PFSK-1 (cell line): Measurements from ENCODE around the gene CAMSAP2. TPM values are rescaled to one million over a fixed set of nuclear protein-coding genes. Genes with fewer than 3 reads are reported as not detected.

ENCODE experiments used
- FOXP2 ChIP-seq: optimal IDR thresholded peaks from 2 replicates; pipeline ENCODE3; 2011; ENCODE audit warnings: borderline replicate concordance, control low read depth, inconsistent platforms; ENCODE audit not compliant: insufficient read depth; ENCODE audit errors: extremely low read length, extremely low read depth
- POLR2AphosphoS5 ChIP-seq: IDR thresholded peaks from 2 replicates; pipeline ENCODE4 v1.6.1; 2012; ENCODE audit warnings: low read depth, mild to moderate bottlenecking, control low read depth, low read length, moderate library complexity
- SIN3A ChIP-seq: IDR thresholded peaks from 2 replicates; pipeline ENCODE4 v1.6.1; 2012; ENCODE audit warnings: mild to moderate bottlenecking, low read length, moderate library complexity, borderline replicate concordance; ENCODE audit not compliant: insufficient read depth
- TAF1 ChIP-seq: IDR thresholded peaks from 2 replicates; pipeline ENCODE4 v1.6.1; 2012; ENCODE audit warnings: low read length, control low read depth, borderline replicate concordance; ENCODE audit not compliant: insufficient read depth
- polyA plus RNA-seq: library from polyadenylated mRNA; unstranded; fragments of >200 nt; gene quantifications from one replicate; pipeline ENCODE4 v1.2.1, GENCODE V29; 2012; ENCODE audit warnings: low read depth, missing spikeins; ENCODE audit not compliant: insufficient read length
- TF ChIP-seq, protein P1 (sequence below), 2 experiments: IDR thresholded peaks; 2 replicates each; pipeline versions ENCODE4 v1.6.1 to v1.8.0; 2011 to 2012; ENCODE audit warnings: low read depth in 2 of 2, low read length in 2 of 2, control low read depth in 1 of 2, inconsistent platforms in 1 of 2, mild to moderate bottlenecking in 1 of 2, moderate library complexity in 1 of 2; ENCODE audit not compliant: insufficient read depth in 1 of 2

Gene CAMSAP2, protein sequence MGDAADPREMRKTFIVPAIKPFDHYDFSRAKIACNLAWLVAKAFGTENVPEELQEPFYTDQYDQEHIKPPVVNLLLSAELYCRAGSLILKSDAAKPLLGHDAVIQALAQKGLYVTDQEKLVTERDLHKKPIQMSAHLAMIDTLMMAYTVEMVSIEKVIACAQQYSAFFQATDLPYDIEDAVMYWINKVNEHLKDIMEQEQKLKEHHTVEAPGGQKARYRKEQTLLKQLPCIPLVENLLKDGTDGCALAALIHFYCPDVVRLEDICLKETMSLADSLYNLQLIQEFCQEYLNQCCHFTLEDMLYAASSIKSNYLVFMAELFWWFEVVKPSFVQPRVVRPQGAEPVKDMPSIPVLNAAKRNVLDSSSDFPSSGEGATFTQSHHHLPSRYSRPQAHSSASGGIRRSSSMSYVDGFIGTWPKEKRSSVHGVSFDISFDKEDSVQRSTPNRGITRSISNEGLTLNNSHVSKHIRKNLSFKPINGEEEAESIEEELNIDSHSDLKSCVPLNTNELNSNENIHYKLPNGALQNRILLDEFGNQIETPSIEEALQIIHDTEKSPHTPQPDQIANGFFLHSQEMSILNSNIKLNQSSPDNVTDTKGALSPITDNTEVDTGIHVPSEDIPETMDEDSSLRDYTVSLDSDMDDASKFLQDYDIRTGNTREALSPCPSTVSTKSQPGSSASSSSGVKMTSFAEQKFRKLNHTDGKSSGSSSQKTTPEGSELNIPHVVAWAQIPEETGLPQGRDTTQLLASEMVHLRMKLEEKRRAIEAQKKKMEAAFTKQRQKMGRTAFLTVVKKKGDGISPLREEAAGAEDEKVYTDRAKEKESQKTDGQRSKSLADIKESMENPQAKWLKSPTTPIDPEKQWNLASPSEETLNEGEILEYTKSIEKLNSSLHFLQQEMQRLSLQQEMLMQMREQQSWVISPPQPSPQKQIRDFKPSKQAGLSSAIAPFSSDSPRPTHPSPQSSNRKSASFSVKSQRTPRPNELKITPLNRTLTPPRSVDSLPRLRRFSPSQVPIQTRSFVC (N-terminal part only)
- 8.6 TPM for polyA plus RNA-seq

DNA sequence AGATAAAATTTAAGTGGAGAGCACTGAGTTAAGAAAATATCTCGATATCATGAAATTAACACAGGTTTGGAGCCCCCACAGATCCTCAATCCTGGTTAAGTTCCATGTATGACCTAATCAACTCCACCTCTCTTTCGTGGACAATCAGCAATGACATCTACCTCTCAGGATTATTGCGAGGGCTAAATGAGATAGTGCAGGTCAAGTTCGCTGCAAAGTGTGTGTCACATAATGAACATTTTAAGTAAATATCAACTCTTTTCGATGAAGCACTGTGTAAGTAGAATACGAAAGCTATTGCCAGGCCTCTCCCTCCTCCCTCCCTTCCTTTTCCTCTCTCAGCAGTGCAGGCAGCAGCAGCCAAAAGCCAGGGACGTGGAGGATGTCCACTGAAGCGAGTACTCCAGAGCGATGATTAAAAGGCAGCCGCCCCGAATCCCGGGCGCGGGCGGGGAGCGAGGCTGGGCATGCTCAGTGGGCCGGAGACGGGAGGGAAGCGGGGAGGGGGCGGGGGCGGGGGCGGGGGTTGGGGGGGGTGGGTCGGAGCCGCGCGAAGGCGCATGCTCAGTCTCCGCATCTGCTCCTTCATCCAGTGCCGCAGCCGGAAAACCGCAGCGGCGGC lies at the start of gene CAMSAP2:
Gene CAMSAP2 (plus strand): TSS at position 567 of the 622 bp plus-strand sequence. CDS start 935 bp downstream, outside the sequence.
- TF ChIP-seq FOXP2, result peak; percentile 19
- no peak for TF ChIP-seq TAF1
- peak; percentile 53; the same call in 1 of the 2 replicates for TF ChIP-seq POLR2AphosphoS5
- no peak for TF ChIP-seq SIN3A

DNA sequence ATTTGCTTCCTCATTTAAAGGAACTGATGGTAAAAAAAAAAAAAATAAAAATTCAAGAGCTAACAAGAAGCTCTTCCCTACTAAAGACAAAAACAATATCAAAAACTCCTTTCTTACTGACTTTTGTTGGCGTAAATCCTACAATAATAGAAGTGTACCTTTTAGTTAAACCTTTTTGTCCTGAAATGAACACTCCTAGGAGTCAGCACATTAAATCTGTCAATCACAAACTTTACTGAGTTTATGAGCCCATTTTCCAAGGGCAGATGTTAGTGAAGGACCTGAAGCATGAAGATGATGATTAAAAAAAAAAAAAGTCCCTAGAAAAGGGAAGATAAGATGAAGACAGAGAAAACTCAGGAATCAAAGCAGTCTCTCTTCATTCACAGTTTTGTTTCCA lies 46.4 kb upstream of the CAMSAP2 start:
- TF ChIP-seq POLR2AphosphoS5 (no peak), SIN3A (no peak), FOXP2 (no peak), TAF1 (no peak)
- TF ChIP-seq, protein P1, sequence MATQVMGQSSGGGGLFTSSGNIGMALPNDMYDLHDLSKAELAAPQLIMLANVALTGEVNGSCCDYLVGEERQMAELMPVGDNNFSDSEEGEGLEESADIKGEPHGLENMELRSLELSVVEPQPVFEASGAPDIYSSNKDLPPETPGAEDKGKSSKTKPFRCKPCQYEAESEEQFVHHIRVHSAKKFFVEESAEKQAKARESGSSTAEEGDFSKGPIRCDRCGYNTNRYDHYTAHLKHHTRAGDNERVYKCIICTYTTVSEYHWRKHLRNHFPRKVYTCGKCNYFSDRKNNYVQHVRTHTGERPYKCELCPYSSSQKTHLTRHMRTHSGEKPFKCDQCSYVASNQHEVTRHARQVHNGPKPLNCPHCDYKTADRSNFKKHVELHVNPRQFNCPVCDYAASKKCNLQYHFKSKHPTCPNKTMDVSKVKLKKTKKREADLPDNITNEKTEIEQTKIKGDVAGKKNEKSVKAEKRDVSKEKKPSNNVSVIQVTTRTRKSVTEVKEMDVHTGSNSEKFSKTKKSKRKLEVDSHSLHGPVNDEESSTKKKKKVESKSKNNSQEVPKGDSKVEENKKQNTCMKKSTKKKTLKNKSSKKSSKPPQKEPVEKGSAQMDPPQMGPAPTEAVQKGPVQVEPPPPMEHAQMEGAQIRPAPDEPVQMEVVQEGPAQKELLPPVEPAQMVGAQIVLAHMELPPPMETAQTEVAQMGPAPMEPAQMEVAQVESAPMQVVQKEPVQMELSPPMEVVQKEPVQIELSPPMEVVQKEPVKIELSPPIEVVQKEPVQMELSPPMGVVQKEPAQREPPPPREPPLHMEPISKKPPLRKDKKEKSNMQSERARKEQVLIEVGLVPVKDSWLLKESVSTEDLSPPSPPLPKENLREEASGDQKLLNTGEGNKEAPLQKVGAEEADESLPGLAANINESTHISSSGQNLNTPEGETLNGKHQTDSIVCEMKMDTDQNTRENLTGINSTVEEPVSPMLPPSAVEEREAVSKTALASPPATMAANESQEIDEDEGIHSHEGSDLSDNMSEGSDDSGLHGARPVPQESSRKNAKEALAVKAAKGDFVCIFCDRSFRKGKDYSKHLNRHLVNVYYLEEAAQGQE (IDR thresholded peaks at IDR 0.05; ENCODE audit: insufficient read depth in 1 of 2, low read depth in 2 of 2, low read length in 2 of 2), result no peak

DNA sequence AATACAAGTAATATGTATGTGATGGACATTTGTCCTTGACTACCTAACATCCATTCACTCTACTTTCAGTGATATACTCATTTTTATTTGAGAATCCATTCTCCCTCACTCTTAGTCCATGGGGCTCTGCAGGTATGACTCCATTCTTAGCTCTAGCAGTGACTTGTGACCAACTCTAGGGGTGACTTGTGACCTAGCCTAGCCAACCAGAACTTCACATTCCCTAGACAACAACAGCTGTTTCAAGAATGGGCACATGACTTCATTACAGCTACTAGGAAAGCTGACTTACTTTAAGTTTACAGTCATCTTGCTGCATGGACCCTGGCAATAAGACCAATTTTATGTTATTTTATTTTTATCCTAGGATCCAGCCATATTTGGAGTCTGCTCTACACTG lies 45.4 kb upstream of the CAMSAP2 start:
- no peak for TF ChIP-seq TAF1
- no peak for TF ChIP-seq POLR2AphosphoS5
- TF ChIP-seq SIN3A, result no peak
- TF ChIP-seq, protein P1 (IDR thresholded peaks at IDR 0.05; ENCODE audit: insufficient read depth in 1 of 2, low read depth in 2 of 2, low read length in 2 of 2), result no peak
- no peak for TF ChIP-seq FOXP2

DNA sequence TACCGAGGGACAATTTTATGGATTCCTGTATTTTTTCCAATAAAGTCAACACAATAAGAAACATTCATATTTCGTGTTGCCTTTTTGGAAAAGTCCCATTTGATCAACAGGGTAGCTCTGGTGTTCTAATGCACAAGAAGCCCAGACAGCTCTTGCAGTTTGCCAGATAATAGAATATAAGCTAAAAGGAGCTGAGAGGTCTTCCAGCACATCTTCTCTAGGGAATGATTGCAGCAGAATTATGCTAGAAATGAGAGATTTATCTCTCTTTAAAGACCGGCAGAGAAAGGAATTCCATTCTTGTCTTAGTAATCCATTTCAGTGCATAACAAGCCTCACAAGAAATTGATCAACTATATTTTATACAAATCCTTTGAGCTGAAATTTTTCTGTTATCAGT lies 44.0 kb upstream of the CAMSAP2 start:
- no peak for TF ChIP-seq TAF1
- TF ChIP-seq SIN3A, result no peak
- TF ChIP-seq POLR2AphosphoS5, result no peak
- TF ChIP-seq, protein P1 (IDR thresholded peaks at IDR 0.05; ENCODE audit: insufficient read depth in 1 of 2, low read depth in 2 of 2, low read length in 2 of 2), result no peak
- no peak for TF ChIP-seq FOXP2
